ENCODE data around the gene KRTAP16-1. TPM values are rescaled to one million over a fixed set of nuclear protein-coding genes. Genes with fewer than 3 reads are reported as not detected.
"Not testable (repeated sequence)": the region's sequence is repeated elsewhere in the genome, so short reads cannot be mapped to it uniquely, and the experiment has no call there.

The KRTAP16-1 gene
- total RNA-seq, 1 donor from 2014 or later: not detected

GRCh38 chr17:41347869-41348760 lies 39.0 kb upstream of the KRTAP16-1 start:
- DNase-seq (ENCODE audit: extremely low spot score, unreplicated experiment): peak; percentile 67
- no peak for TF ChIP-seq CTCF (IDR thresholded peaks at IDR 0.05)
- peaks cover 16% of the 10 kb centered on the region for H3K27me3 Mint-ChIP-seq (ENCODE audit: unreplicated experiment)
- H3K27ac Mint-ChIP-seq (ENCODE audit: unreplicated experiment): no peak overlapping the region
- peaks cover 3% of the 10 kb centered on the region for H3K9me3 Mint-ChIP-seq (ENCODE audit: unreplicated experiment)
- H3K4me3 Mint-ChIP-seq (ENCODE audit: unreplicated experiment): no peak overlapping the region
- H3K4me1 Mint-ChIP-seq (ENCODE audit: unreplicated experiment): no peaks in the 10 kb centered on the region
- no peaks in the 10 kb centered on the region for H3K36me3 Mint-ChIP-seq (ENCODE audit: unreplicated experiment)

GRCh38 chr17:41346421-41346820 lies 37.3 kb upstream of the KRTAP16-1 start:
- not testable (repeated sequence) for H3K4me3 Mint-ChIP-seq (ENCODE audit: unreplicated experiment); H3K4me1 Mint-ChIP-seq (ENCODE audit: unreplicated experiment); H3K27me3 Mint-ChIP-seq (ENCODE audit: unreplicated experiment); H3K36me3 Mint-ChIP-seq (ENCODE audit: unreplicated experiment); H3K27ac Mint-ChIP-seq (ENCODE audit: unreplicated experiment)
- peaks cover 19% of the 10 kb centered on the region for H3K9me3 Mint-ChIP-seq (ENCODE audit: unreplicated experiment)
- DNase-seq (ENCODE audit: extremely low spot score, unreplicated experiment): peak; percentile 53

- no peak overlapping the region for H3K27ac Mint-ChIP-seq (ENCODE audit: unreplicated experiment)
- no peak overlapping the region for H3K4me3 Mint-ChIP-seq (ENCODE audit: unreplicated experiment)
- DNase-seq (ENCODE audit: extremely low spot score, unreplicated experiment): peak; percentile 62
- peaks cover 2% of the 10 kb centered on the region for H3K27me3 Mint-ChIP-seq (ENCODE audit: unreplicated experiment)
- no peaks in the 10 kb centered on the region for H3K4me1 Mint-ChIP-seq (ENCODE audit: unreplicated experiment)
- TF ChIP-seq CTCF (IDR thresholded peaks at IDR 0.05): no peak
- peaks cover 19% of the 10 kb centered on the region for H3K9me3 Mint-ChIP-seq (ENCODE audit: unreplicated experiment)
- H3K36me3 Mint-ChIP-seq (ENCODE audit: unreplicated experiment): peaks cover 4% of the 10 kb centered on the region
Measured at GRCh38 chr17:41345992-41346391, 36.9 kb upstream of the KRTAP16-1 start.

GRCh38 chr17:41343029-41343428 lies 33.9 kb upstream of the KRTAP16-1 start:
- Mint-ChIP-seq H3K4me3 (ENCODE audit: unreplicated experiment) (no peak overlapping the region), H3K9me3 (ENCODE audit: unreplicated experiment) (peaks cover 19% of the 10 kb centered on the region), H3K36me3 (ENCODE audit: unreplicated experiment) (peaks cover 4% of the 10 kb centered on the region), H3K27me3 (ENCODE audit: unreplicated experiment) (peaks cover 2% of the 10 kb centered on the region), H3K4me1 (ENCODE audit: unreplicated experiment) (no peaks in the 10 kb centered on the region), H3K27ac (ENCODE audit: unreplicated experiment) (no peak overlapping the region)
- TF ChIP-seq CTCF (IDR thresholded peaks at IDR 0.05): no peak
- DNase-seq (ENCODE audit: extremely low spot score, unreplicated experiment): peak; percentile 25

- Mint-ChIP-seq H3K27ac (ENCODE audit: unreplicated experiment) (no peak overlapping the region), H3K36me3 (ENCODE audit: unreplicated experiment) (peaks cover 4% of the 10 kb centered on the region), H3K4me1 (ENCODE audit: unreplicated experiment) (no peaks in the 10 kb centered on the region), H3K27me3 (ENCODE audit: unreplicated experiment) (peaks cover 2% of the 10 kb centered on the region), H3K4me3 (ENCODE audit: unreplicated experiment) (no peak overlapping the region), H3K9me3 (ENCODE audit: unreplicated experiment) (peaks cover 19% of the 10 kb centered on the region)
- no peak for TF ChIP-seq CTCF (IDR thresholded peaks at IDR 0.05)
- no peak for DNase-seq (ENCODE audit: extremely low spot score, unreplicated experiment)
Measured at GRCh38 chr17:41340934-41341861, 32.1 kb upstream of the KRTAP16-1 start.

Data from osteocyte (in vitro differentiated cells).